ENCODE data around the gene FAM83D.

- TF ChIP-seq CTCF (IDR thresholded peaks at IDR 0.05; ENCODE audit: poor library complexity, severe bottlenecking) (no peak), RAD21 (conservative IDR thresholded peaks at IDR 0.05) (no peak), TAF1 (IDR thresholded peaks at IDR 0.05; ENCODE audit: low read depth) (no peak), EZH2 (IDR thresholded peaks at IDR 0.05; ENCODE audit: borderline replicate concordance, insufficient read depth, low read length, poor library complexity, severe bottlenecking) (no peak), POLR2AphosphoS5 (IDR thresholded peaks at IDR 0.05) (no peak), EP300 (conservative IDR thresholded peaks at IDR 0.05; ENCODE audit: poor library complexity, severe bottlenecking) (no peak), SMC3 (conservative IDR thresholded peaks at IDR 0.05; ENCODE audit: poor library complexity) (no peak), REST (IDR thresholded peaks at IDR 0.05; ENCODE audit: borderline replicate concordance) (no peak), MXI1 (conservative IDR thresholded peaks at IDR 0.05; ENCODE audit: poor library complexity, severe bottlenecking) (no peak)
These were observed 1.8 kb downstream of the FAM83D start for GRCh38 chr20:38927902-38928578.
